Activated CD4-positive, alpha-beta T cell treated with anti-CD3 and anti-CD28 coated beads, Interleukin-2, amount 50 U/mL, for 16 hours (primary cell): ENCODE results near the gene HNRNPLL.
"Not testable (repeated sequence)": the region's sequence is repeated elsewhere in the genome, so short reads cannot be mapped to it uniquely, and the experiment has no call there.

Source experiments
- DNase-seq: peaks from one replicate; pipeline ENCODE4 v3.0.0-alpha.2; 2020

Gene HNRNPLL

DNA sequence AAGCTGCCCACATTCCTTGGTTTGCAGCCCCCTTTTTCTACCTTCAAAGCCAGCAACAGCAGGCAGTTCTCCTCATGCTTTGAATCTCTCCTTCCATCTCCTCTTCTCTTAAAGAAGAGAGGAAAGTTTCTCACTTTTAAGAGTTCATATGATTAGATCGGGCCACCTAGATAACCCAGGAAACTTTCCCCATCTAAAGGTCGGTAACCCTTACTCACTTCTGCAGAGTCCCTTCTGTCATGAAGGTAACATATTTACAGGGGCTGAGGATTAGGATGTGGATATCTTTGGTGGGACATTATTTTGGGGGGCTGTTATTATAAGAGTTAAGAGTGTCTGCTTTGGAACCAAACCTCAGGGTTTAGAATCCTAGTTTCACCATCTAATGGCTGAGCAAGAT lies 51.0 kb downstream of the HNRNPLL start:
- no peak for DNase-seq

DNA sequence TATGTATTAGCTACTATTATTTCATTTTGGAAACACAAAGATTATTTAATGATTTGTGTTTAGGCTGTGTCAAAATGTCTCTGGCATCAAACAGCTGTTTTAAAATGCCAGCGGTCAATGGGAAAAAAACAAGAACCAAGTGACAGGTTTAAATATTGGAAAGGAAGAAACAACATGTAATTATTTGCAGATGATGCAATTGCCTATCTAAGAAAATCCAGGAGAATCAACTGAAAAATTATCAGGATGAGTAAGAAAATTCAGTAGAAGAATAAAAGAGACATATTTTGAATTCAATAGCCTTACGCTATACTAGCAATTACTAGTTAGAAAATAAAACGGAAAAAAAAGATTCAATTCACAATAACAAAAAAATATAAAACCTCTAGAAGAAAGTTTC lies 51.6 kb downstream of the HNRNPLL start:
- no peak for DNase-seq

DNA sequence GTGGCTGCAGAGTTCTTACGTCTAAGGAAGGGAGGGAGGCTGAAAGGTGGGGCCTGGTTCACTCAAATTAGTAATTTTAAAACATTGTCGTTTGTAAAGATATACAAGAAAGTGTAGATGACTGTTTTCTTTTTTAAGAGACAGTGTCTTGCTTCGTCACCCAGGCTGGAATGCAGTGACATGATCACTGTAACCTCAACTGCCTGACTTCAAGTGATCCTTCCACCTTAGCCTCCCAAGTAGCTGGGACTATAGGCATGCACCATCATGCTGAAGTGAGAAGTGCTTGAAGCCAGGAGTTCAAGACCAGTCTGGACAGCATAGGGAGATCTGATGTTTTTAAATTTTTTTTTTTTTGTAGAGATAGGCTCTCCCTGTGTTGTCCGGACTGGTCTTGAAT lies 52.9 kb downstream of the HNRNPLL start:
- no peak for DNase-seq

DNA sequence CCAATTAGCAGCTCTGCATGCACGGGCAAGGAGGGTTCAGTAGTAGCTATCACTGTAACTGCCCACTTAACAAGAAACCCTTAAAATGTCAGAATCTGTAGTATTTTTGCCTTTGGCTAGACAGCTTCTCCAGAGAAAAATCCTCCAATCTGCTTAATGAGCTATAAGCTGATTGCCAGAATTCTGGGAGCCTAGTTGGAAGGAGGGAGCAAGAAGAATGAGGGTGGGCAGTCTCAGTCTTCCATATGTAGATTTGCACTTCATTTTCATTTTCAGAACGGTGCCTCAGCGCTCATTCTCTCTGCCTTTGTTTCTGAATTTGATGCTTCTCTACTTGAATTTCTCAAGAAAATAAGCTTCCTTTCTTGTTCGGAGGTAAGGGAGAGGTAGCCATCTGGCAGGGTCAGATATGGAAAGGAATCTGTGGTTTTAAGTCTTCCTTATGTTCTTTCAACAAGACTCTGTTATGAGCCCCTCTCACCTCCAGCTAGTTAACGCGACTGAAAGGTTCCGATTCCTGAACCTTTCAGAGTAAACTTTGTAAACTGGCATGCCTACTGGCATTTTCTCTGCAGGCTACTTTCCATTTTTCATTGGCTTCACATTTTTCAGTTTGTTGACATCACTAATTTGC lies 53.5 kb downstream of the HNRNPLL start:
- DNase-seq, result no peak

DNA sequence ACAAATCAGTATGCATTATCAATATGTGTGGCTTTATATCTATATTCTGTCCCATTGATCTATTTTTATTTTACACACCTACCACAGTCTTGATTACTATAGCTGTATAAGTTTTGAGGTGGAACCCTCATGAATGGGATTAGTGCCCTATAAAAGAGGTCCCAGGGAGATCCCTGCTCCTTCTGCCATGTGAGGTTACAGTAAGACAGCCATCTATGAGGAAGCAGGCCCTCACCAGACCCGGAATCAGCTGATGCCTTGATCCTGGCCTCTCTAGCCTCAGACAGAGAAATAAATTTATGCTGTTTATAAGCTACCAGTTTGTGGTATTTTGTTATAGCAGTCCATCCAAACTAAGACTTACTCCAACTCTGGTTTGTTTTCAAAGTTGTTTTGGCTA lies 54.9 kb downstream of the HNRNPLL start:
- DNase-seq, result no peak

DNA sequence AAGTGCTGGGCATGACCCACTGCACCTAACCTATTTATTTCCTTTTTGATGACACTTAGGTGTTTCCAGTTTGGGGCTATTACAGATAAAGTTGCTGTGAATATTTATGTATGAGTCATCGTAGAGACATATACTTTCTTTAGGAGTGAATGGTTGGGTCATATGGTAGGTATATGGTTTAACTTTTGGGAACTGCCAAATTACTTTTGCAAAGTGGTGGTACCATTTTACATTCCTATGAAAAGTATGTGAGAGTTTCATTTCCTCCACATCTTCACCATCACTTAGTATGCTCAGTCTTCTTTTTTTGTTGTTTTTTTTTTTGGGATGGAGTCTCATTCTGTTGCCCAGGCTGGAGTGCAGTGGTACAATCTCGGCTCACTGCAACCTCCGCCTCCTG lies 56.1 kb downstream of the HNRNPLL start:
- DNase-seq, result no peak

DNA sequence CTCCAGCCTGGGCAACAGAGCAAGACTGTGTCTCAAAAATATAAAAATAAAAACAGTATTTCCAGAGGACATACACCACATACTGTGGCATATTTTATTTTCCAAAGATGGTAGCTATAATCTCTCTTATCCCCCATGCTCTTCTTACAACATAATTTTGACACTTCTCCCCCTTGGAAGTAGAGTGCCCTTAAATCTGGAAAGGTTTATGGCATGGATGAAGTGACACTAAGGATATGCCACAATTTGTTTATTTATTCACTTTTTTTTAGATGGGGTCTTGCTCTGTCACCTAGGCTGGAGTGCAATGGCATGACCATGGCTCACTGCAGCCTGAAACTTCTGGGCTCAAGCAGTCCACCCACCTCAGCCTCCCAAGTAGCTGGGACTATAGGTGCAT lies 56.7 kb downstream of the HNRNPLL start:
- DNase-seq, result no peak

DNA sequence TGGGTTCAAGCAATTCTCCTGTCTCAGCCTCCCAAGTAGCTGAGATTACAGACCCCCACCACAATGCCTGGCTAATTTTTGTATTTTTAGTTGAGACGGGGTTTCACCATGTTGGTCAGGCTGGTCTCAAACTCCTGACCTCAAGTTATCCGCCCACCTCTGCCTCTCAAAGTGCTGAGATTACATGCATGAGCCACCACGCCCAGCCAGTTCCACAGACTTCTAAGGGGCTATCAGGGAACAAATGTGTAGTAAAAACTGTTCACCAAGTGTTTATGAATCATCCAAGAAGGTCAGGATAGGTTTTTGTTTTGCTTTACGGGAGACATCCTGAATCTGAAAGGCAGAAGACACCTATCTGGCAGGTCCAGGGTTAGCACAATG lies 60.5 kb downstream of the HNRNPLL start:
- peak; percentile 20 for DNase-seq

DNA sequence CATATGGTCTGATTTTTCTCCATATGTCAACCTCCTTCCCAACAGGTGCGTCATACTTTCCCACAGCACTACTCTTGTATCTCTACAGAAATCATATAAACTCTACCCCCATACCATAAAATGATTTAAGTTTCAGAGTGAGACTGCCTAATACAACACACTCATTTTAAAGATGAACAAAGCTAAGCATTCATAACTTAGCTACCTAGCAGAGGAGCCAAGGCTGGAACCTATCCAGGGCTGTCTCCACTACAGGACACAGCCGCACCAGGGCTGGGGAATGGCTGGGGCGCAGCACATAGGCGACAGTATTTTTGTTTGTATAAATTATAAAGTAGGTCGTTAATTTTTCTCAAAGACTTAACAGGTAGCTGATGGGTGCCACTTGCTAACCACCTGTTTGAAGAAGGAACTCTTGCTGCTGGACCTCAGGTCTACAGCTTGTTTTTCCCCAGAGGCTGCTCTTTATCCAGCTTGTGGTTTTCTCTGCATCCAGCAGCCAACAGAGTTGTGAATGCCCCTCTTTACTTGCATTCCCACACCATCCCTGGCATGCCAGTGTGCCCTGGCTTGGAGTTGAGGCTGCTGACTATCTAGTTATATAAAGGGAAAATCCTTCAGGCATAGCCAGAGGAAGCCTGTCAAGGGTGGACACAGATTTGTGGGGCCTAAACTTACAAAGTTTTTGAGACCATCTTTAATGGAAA lies 62.0 kb downstream of the HNRNPLL start:
- DNase-seq, result no peak

DNA sequence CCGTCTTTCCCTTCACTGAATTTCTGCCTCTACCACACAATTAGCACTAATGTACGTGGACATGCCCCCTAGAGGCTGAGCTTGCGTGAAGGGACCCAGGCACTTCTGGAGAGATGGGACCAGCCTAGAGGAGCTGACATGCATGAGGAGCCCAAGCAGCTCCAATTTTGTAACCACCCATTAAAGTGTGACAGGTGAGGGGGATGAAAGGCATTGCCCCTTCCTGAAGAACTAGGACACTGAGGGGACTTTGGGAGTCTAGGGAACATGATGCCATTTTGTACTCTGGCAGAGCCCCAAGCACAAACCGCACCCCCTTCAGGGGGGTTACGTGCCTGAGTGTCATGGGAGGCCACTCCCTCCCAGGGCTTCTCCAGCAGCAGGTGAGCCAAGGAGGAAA lies 63.6 kb downstream of the HNRNPLL start:
- no peak for DNase-seq

DNA sequence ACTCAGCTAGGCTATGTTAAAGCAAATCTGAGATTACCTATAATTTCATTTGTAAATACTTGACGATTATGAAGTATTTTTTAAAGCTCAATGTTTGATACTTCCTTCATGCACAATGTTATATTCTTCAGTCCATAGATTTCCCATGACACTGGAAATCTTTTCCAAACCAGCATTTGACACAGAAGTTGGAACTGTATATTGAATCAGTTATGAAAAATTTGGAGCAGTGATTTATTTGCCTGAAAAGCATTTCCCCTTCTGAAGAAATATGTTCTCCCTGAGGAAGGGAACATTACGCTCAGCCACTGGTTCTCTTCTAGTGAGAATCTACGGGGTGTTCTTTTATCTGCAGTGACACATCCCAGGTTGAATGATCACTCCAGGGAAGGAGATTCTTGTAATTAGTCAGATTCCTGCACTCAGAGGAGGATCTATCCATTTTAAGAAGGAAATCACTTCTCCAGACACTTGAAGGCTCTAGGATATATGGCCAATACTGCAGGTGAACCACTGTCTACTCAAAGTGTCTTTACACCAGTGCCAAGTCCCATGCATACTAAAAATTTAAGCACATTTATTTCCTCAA lies 64.7 kb downstream of the HNRNPLL start:
- no peak for DNase-seq

DNA sequence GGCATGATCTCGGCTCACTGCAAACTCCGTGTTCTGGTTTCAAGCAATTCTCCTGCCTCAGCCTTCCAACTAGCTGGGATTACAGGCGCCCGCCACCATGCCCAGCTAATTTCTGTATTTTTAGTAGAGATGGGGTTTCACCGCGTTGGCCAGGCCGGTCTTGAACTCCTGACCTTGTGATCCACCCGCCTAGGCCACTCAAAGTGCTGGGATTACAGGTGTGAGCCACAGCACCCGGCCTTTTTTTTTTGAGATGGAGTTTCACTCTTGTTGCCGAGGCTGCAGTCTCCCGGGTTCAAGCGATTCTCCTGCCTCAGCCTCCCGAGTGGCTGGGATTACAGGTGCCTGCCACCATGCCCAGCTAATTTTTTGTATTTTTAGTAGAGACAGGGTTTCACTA lies 65.4 kb downstream of the HNRNPLL start:
- not testable (repeated sequence) for DNase-seq

DNA sequence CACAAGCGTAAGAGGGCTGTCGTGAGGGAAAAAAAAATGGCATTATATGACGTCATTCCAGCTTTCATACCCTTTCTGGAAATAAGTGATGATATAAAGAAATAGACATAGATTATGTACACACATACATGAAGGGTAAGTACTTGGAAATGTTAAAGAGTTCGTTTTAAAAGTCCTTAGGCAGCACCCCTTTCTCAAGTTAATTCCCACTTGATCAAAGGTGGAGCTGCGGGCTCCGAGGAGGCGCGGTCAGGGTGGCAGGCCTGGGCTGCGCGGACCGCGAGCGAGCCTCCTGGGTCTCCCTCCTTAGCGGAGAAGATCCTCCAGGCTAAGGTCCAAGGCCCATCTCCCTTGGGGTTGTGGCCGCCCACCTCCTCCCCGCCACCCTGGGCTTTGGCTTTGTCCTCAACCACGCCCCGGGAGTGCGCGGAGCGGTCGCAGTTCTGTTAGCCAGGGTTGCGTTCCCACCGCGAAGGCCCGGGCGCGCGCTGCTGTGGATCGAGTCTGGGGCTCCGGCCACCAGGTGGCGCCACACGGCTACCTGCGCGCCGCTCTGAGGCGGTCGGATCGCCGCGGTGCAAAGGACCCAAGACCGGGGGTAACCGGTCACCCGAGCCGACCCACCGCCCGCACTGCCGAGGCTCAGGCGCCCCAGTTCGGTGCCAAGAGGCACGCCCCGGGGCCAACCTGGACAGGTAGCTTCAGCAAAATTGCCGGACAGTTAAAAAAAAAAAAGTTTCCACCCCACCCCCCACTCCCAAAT lies 66.8 kb downstream of the HNRNPLL start:
- DNase-seq, result peak; percentile 85

DNA sequence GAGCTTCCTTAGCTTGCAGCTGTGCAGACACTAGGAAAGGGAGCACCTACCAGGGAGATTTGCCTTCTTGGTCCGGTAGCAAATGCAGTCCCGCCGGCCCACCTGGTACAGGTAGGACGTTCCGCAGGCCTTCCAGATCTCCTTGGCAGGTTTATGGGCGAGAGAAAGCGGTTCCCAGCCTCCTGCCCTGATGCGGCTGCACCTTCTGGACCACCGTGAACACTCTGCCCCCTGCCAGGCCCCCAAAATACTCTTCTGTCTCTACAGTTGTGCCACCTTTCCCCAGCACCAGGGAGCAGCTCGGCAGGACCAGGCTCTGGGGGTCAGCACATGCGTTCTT lies 67.4 kb downstream of the HNRNPLL start:
- no peak for DNase-seq

DNA sequence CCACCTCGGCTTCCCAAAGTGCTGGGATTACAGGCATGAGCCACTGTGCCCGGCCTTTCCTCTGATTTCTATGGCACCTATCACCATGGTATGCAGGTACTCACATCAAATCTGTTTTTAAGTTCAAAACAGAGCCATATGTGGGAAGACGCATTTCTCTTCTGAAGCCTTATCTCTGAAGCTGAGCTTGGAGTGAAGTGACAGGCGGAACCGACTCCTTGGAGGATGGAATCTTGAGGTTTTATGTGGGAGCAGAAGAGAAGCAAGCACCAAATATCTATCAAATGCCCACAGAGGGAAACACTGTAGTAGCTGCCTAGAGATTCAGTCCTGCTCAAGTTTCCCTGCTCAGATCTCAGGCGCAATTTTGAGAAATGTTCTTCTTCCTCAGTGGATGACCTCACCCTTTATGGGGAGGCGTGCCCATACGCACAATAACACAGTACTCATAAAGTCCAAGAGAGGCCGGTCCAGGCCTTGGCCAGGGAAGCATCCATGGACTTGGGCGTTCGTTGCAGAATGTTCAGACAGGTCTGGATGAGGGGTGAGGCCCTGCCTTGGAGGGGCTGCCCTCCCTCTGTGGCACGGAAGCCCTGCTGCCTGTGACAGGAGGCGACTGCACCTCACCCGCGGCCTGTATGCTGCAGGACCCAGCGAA lies 67.9 kb downstream of the HNRNPLL start:
- DNase-seq, result no peak

DNA sequence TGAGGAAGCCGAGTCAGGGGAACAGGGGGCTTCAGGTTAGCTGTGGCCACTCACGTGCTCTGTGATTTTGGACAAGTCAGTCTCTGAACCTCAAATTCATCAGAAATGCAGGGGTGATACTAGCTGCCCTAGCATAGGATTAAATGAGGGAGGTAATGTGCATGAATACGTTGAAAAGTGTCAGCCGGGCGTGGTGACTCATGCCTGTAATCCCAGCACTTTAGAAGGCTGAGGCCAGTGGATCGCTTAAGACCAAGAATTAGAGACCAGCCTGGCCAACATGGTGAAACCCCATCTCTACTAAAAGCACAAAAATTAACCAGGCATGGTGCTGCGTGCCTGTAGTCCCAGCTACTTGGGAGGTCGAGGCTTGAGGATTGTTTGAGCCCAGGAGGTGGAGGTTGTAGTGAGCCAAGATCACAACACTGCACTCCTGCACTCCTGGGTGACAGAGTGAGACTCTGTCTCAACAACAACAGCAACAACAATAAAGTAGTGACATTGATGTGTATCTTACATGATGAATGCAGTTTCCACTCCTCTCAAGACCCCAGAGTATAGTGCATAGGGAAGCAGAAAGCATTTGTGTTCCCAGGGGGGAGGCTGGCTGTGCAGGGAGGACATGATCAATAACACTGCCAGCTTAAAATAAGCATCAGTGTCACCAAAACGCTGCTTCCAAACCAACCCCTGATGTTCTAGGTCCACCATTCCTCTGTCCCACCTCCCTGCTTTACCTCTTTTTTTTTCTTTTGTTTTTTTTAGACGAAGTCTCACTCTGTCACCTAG lies 68.8 kb downstream of the HNRNPLL start:
- DNase-seq, result no peak

DNA sequence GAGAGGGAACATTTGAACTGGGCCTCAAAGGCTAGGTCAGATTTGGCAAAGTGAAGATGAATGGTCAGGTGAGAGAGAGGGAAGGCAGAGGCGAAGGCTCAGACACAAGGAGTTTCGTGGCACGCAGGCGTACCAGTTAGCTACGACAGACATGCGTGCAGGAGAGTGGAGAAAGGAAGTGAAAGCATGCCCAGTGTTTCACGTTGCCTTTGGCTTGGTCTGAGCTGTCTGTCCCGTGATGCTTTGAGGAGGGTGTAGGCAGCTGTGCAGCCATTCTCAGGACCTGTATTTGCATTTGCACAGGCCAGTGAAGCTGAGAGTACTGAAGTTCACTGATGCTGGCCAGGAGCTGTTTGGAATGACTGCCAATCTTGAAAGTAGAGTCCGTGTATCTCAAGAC lies 69.5 kb downstream of the HNRNPLL start:
- DNase-seq, result no peak

DNA sequence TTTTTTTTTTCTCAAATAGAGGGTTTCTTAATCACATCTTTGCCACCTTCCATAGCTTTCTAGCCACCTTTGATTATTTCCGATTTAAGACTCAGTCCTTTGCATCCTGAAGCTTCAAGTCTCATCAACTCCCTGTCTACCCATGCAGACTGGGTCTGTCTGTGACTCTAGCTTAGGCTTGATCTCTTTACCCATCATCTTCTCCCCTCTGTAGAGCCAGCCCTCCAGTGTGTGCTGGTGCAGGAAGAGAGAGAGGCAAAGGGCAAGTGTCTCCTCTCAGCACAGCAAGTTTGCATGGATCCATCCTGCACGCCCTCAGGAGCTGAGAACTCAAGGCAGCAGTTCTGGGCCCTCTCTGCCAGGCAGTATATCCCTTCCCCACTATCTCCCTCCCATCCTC lies 70.4 kb downstream of the HNRNPLL start:
- DNase-seq, result no peak

DNA sequence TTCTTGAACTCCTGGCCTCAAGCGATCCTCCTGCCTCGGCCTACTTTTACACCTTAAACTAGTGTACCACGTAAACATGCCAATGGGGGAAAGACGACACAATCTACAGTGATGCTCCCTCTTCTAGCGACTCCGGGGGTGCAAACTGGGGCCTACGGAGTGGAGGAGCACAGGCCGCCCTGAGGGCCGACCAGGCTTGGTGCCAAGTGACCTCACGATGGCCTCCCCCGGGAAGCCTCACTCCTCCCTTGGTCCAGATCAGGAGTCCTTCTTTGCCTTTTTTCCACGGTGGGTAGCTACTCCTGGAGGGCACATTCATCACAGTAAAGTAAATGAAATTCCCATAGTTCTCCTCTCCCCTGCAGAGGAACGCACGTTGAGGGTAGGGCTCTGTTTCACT lies 73.5 kb downstream of the HNRNPLL start:
- DNase-seq, result no peak

DNA sequence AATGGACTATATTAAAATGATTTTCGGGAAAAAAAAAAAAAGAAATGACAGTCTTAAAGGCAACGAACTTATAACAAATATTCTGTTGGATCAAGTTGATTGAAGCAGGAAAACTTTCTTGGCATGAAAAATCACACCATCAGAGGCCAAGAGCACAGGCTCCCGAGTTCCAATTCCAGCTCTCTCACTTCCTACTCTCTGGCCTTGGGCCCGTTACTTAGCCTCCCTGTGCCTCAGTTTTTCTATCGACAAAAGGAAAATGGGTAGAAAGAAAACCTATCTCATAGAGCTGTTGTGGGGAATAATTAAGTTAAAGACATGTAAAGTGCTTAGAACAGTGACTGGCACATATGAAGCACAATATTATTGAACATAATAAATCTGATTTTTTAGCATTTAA lies 74.2 kb downstream of the HNRNPLL start:
- no peak for DNase-seq

DNA sequence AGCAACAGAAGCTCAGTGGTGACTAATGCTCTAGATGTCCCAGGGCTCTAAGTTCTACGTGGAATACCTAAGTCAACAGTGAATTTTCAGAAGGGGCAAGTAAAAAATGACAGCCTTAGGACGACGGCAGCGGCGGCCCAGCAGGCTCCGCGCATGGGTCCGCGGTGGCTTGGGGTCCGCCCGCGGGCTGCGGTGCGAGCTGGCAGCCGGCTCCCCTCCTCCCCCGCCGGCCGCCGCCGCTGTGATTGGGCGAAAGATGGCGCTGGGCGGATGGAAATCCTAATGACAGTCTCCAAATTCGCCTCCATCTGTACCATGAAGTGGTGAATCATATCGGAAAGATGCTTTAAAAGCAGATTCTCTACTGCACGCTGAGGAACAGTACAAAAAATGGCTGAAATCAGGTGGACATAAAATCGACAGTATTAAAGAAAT lies 74.7 kb downstream of the HNRNPLL start:
- DNase-seq, result peak; percentile 65

DNA sequence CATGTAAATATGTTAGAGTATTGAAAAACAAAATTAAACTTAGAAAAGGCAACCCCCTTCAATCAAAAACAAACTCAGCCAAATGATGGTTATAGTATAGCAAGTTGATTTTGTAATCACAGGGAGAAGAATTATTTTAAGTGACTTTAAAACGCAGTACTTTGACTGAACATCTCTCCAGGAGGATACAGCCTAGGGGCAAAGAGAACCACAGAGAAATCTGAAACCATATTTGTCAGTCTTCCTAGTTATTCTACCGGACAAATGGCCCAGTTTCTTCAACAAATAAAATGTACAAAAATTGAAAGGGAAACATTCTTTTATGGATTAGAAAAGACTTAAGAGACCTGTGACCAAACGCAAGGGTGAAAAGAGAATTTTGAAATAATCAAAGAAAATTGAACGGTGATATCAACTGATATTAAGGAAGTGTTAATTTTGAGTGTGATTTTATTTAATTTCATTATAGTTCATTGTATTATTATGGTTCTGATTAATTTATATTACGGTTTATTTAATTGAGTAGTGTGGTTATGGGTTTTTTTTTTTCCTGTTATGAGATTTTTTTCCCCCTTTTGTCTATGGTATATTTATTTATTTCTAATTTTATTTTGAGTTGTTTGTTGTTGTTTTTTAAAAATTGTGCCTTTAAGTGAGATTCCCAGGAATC lies 75.3 kb downstream of the HNRNPLL start:
- DNase-seq, result no peak
